ENCODE data around the gene STRN3.
A peak's percentile ranks its signal among the peaks of the same experiment; 100 is the strongest.
"Not testable (repeated sequence)": the region's sequence is repeated elsewhere in the genome, so short reads cannot be mapped to it uniquely, and the experiment has no call there.

STRN3 gene

DNA sequence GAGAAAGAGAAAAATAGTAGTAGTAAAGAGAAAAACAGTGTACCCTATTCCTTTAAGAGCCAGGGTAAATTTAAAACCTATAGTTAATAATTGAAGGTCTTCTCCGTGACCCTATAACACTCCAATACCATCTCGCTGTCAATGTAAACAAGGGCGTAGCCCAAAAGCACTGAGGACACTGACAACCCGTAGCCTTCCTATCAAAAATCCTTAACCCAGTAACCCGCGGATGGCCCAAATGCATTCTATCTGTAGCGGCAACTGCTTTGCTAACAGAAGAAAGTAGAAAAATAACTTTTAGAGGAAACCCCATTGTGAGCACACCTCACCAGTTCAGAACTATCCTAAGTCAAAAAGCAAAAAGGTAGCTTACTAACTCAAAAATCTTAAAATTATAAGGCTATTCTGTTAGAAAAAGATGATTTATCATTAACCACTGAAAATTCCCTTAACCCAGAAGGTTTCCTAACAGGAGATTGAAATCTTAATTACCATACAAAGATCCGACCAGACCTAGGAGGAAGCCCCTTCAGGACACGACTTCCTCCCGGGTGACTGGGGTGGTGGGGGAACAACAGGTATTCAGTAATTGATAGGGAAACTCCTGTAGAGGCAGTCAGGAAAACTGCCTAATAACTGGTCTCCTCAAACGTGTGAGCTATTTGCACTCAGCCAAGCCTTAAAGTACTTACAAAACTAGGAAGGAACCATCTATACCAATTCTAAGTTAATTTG lies 58.6 kb downstream of the STRN3 start:
- Histone ChIP-seq H3K36me3 (ENCODE audit: control insufficient read depth, insufficient read depth, low read length) (peaks cover 11% of the 10 kb centered on the region), H3K9me3 (ENCODE audit: control insufficient read depth, insufficient read depth, low read length) (peaks cover 11% of the 10 kb centered on the region), H3K27ac (ENCODE audit: low read depth, low read length) (peak overlapping the region; percentile 12)
- not testable (repeated sequence) for H3K9ac ChIP-seq (ENCODE audit: low read depth, low read length); H3K4me1 ChIP-seq (ENCODE audit: control insufficient read depth, insufficient read depth, low read length); H3K27me3 ChIP-seq (ENCODE audit: control insufficient read depth, insufficient read depth, low read length); H3K4me3 ChIP-seq (ENCODE audit: low read depth, low read length)

DNA sequence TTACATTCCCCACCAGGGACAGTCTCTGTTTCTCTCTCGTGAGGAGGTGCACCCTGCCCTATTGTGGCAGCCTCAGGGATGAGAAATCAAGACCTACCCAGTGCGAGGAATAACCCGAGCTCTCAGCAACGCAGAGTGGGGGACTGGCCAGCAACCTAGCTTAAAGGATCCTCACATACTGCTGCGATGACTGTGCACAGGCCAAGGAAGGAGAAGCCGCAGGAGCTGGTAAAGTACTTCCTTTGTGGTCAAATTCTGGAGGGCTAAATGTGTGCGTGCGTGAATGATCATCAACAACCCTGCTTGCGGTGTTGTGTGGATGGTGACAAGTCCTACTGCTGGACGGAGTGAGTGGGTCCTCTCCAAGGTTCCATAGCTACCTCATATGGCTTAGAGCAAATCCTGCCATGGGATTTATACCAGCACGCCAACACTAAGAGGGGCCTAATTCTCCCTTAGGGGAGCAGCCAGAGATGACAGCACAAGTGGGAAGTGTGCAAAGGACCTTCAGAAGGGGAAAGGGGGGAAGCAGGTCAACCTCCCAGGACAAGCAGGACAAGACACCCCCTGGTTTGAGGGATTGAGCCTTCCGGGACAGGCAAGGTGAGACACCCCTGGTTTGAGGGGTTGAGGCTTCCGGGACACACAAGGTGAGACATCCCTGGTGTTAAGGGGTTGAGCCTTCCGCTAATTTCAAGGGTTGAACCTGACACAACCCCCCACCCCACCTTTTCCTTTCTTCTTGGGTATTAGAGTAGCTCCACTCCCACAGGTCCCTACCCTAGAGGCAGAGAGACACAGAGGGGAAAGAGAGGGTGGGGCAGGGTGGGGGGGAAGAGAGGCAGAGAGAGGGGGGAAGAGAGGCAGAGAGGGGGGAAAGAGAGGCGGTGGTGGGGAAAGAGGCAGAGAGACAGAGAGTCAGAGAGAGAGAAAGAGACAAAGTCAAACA lies 59.5 kb downstream of the STRN3 start:
- Histone ChIP-seq H3K27ac (ENCODE audit: low read depth, low read length) (no peak overlapping the region), H3K4me1 (ENCODE audit: control insufficient read depth, insufficient read depth, low read length) (peaks cover 3% of the 10 kb centered on the region; the same call in 1 of the 2 replicates), H3K9ac (ENCODE audit: low read depth, low read length) (no peak overlapping the region), H3K36me3 (ENCODE audit: control insufficient read depth, insufficient read depth, low read length) (peaks cover 11% of the 10 kb centered on the region), H3K27me3 (ENCODE audit: control insufficient read depth, insufficient read depth, low read length) (no peaks in the 10 kb centered on the region), H3K4me3 (ENCODE audit: low read depth, low read length) (no peak overlapping the region), H3K9me3 (ENCODE audit: control insufficient read depth, insufficient read depth, low read length) (peaks cover 11% of the 10 kb centered on the region)

DNA sequence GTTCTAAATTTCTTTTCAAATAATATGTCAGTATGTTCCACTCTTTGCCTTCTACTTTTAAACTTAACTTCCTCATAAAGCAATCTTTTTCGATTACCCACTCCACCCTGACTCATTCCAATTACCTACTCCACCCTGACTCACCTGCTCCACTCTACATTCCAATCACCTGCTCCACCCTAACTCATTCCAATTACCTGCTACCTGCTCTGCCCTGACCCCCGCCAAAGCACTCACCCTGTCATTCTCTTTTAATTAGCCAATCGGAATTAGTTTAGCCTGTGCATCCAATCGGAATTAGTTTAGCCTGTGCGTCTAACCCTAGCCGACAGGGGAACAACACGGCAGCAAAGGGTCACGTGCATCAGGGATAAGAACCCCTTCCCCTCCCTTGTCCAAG lies 60.3 kb downstream of the STRN3 start:
- not testable (repeated sequence) for H3K4me1 ChIP-seq (ENCODE audit: control insufficient read depth, insufficient read depth, low read length); H3K27ac ChIP-seq (ENCODE audit: low read depth, low read length); H3K4me3 ChIP-seq (ENCODE audit: low read depth, low read length); H3K9ac ChIP-seq (ENCODE audit: low read depth, low read length); H3K27me3 ChIP-seq (ENCODE audit: control insufficient read depth, insufficient read depth, low read length)
- Histone ChIP-seq H3K9me3 (ENCODE audit: control insufficient read depth, insufficient read depth, low read length) (peaks cover 11% of the 10 kb centered on the region), H3K36me3 (ENCODE audit: control insufficient read depth, insufficient read depth, low read length) (peaks cover 13% of the 10 kb centered on the region)

DNA sequence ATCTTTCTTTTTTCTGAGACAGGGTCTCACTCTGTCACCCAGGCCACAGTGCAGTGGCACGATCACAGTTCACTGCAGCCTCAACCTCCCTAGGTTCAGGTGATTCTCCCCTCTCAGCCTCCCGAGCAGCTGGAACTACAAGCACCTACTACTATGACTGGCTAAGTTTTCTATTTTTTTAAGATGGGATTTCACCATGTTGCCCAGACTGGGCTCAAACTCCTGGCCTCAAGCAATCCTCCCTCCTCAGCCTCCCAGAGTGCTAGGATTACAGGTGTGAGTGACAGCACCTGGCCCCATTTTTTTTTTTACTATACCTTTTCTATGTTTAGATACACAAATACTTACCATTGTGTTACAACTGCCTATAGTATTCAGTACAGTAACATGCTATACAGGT lies 63.6 kb downstream of the STRN3 start:
- not testable (repeated sequence) for H3K4me3 ChIP-seq (ENCODE audit: low read depth, low read length); H3K4me1 ChIP-seq (ENCODE audit: control insufficient read depth, insufficient read depth, low read length); H3K27ac ChIP-seq (ENCODE audit: low read depth, low read length); H3K27me3 ChIP-seq (ENCODE audit: control insufficient read depth, insufficient read depth, low read length); H3K9ac ChIP-seq (ENCODE audit: low read depth, low read length)
- Histone ChIP-seq H3K36me3 (ENCODE audit: control insufficient read depth, insufficient read depth, low read length) (peaks cover 13% of the 10 kb centered on the region), H3K9me3 (ENCODE audit: control insufficient read depth, insufficient read depth, low read length) (peaks cover 11% of the 10 kb centered on the region)

DNA sequence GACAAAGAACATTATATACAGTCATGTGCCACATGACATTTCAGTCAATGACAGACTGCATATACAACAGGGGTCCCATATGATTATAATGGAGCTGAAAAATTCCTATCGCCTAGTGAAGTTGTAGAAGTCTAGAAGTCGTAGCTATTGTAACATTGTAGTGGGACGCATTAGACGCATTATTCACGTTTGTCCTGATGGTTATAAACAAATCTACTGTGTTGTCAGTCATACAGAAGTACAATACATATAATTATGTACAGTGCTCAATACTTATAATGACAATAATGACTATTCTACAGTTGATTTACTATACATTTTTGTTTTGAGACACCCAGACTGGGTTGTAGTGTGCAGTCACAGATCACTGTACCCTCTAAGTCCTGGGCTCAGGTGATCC lies 64.8 kb downstream of the STRN3 start:
- Histone ChIP-seq H3K9me3 (ENCODE audit: control insufficient read depth, insufficient read depth, low read length) (peaks cover 5% of the 10 kb centered on the region), H3K27me3 (ENCODE audit: control insufficient read depth, insufficient read depth, low read length) (no peaks in the 10 kb centered on the region), H3K9ac (ENCODE audit: low read depth, low read length) (no peak overlapping the region), H3K4me1 (ENCODE audit: control insufficient read depth, insufficient read depth, low read length) (no peaks in the 10 kb centered on the region), H3K4me3 (ENCODE audit: low read depth, low read length) (no peak overlapping the region), H3K36me3 (ENCODE audit: control insufficient read depth, insufficient read depth, low read length) (peaks cover 8% of the 10 kb centered on the region), H3K27ac (ENCODE audit: low read depth, low read length) (no peak overlapping the region)

DNA sequence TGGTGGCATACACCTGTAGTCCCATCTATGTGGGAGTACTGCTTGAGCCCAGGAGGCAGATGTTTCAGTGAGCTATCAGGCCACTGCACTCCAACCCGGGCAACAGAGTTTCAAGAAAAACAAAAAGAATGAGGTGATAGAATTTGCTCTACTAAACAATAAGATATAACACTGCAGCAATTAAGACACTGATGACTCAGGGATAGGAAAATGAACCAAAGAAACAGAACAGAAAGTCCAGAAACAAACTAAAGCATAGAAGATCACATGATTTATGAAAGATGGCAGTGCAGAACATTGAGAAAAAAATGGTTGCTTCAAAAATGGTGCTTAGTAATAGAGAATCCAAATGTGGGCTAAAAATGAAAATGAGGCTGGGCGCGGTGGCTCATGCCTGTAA lies 66.0 kb downstream of the STRN3 start:
- Histone ChIP-seq H3K27ac (ENCODE audit: low read depth, low read length) (no peak overlapping the region), H3K9ac (ENCODE audit: low read depth, low read length) (no peak overlapping the region), H3K4me3 (ENCODE audit: low read depth, low read length) (no peak overlapping the region), H3K36me3 (ENCODE audit: control insufficient read depth, insufficient read depth, low read length) (peaks cover 19% of the 10 kb centered on the region), H3K27me3 (ENCODE audit: control insufficient read depth, insufficient read depth, low read length) (no peaks in the 10 kb centered on the region), H3K9me3 (ENCODE audit: control insufficient read depth, insufficient read depth, low read length) (no peaks in the 10 kb centered on the region), H3K4me1 (ENCODE audit: control insufficient read depth, insufficient read depth, low read length) (no peaks in the 10 kb centered on the region)

DNA sequence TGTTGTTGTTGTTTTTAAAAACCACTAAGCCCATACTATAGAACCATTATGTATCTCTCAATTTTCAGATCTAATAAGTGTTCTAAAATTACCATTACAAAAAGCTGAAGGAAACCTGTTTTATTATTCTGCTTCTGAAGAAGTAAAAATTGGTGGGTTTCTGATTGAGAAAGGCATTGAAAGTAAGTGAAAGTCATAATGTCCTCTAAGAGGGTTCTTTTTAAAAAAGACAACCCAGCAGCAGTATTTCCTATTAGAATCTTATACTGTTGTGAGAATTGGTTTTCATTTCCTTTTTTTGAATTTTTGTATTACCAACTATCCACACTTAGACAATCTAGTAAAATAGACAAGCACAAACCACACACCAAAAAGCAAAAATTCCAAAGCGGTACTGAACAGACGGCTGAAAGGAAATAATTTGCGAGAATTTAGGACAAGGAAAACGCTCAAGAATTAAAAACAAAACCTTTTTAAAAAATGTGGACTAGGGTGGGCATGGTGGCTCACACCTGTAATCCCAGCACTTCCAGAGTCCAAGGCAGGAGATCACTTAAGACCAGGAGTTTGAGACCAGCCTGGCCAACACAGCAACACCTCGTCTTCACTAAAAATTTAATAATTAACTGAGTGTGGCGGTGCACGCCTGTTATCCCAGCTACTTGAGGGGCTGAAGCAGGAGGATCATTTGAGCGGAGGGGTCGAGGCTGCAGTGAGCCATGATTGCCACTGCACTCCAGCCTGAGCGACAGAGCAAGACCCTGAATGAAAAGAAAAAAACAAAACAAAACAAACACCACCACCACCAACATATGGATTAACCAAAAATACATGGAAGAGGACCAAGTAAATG lies 67.4 kb downstream of the STRN3 start:
- H3K27me3 ChIP-seq (ENCODE audit: control insufficient read depth, insufficient read depth, low read length) = no peaks in the 10 kb centered on the region
- no peak overlapping the region for H3K9ac ChIP-seq (ENCODE audit: low read depth, low read length)
- H3K9me3 ChIP-seq (ENCODE audit: control insufficient read depth, insufficient read depth, low read length) = no peaks in the 10 kb centered on the region
- no peak overlapping the region for H3K27ac ChIP-seq (ENCODE audit: low read depth, low read length)
- no peak overlapping the region for H3K4me3 ChIP-seq (ENCODE audit: low read depth, low read length)
- H3K36me3 ChIP-seq (ENCODE audit: control insufficient read depth, insufficient read depth, low read length) = peaks cover 28% of the 10 kb centered on the region
- no peaks in the 10 kb centered on the region for H3K4me1 ChIP-seq (ENCODE audit: control insufficient read depth, insufficient read depth, low read length)

DNA sequence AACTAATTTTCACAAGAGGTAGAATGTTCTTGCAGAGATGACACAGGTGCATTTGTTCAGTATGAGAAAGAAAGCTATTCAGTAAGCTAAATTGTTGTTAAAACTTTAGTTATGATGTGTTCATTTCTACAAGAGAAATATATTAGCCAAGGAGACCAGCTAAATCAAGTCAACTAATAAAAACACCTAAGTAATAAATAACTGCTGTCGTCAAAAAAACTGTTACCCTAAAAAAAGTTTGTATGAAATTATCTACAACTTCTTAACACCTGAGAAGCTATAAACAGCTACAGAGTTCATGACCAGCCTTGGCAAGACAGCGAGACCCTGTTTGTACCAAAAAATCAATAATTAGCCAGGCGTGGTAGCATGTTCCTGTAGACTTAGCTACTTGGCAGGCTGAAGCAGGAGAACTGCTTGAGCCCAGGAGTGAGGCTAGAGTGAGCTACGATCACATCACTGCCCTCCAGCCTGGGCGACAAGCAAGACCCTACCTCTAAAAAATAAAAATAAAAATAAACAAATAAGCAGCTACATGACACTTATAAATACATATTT lies 68.3 kb downstream of the STRN3 start:
- H3K4me1 ChIP-seq (ENCODE audit: control insufficient read depth, insufficient read depth, low read length) = no peaks in the 10 kb centered on the region
- no peaks in the 10 kb centered on the region for H3K27me3 ChIP-seq (ENCODE audit: control insufficient read depth, insufficient read depth, low read length)
- peaks cover 37% of the 10 kb centered on the region for H3K36me3 ChIP-seq (ENCODE audit: control insufficient read depth, insufficient read depth, low read length)
- H3K9ac ChIP-seq (ENCODE audit: low read depth, low read length) = no peak overlapping the region
- no peak overlapping the region for H3K27ac ChIP-seq (ENCODE audit: low read depth, low read length)
- no peak overlapping the region for H3K4me3 ChIP-seq (ENCODE audit: low read depth, low read length)
- H3K9me3 ChIP-seq (ENCODE audit: control insufficient read depth, insufficient read depth, low read length) = no peaks in the 10 kb centered on the region

DNA sequence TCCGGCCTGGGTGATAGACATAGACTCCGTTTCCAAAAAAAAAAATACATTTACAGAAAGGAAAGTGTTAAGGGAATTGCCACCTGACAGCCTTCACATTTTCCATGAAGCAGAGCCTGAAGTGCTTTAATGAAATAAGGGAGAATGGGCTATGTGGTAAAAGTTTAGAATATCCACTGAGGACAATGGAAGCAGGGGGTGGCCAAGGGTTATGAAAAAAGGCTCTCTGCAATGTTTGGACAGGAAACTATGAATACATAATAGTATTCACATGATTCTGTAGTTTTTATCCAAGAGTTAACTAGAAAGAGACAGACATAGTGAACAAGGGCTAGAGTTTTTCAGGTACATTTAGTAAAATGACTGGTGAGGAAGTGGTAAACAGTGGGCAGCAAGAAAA lies 76.5 kb downstream of the STRN3 start:
- Histone ChIP-seq H3K4me3 (ENCODE audit: low read depth, low read length) (no peak overlapping the region), H3K36me3 (ENCODE audit: control insufficient read depth, insufficient read depth, low read length) (peaks cover 95% of the 10 kb centered on the region), H3K27ac (ENCODE audit: low read depth, low read length) (no peak overlapping the region), H3K9me3 (ENCODE audit: control insufficient read depth, insufficient read depth, low read length) (no peaks in the 10 kb centered on the region), H3K9ac (ENCODE audit: low read depth, low read length) (no peak overlapping the region), H3K27me3 (ENCODE audit: control insufficient read depth, insufficient read depth, low read length) (no peaks in the 10 kb centered on the region), H3K4me1 (ENCODE audit: control insufficient read depth, insufficient read depth, low read length) (no peaks in the 10 kb centered on the region)

DNA sequence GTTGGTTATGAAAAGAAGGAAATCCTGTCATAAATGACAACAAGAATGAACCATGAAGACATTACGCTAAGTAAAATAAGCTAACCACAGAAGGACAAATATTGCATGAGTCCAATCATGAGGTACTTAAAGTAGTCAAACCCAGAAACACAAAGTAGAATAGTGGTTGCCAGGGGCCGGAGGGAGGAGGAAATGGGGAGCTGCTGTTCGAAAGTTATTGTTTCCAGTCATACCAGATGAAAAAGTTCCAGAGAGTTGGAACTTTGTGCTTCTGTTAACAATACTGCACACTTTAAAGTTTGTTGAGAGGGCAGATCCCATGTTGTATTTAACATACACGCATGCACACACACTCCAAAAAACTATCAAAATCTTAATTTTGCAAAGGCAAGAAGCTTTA lies 82.5 kb downstream of the STRN3 start:
- no peaks in the 10 kb centered on the region for H3K27me3 ChIP-seq (ENCODE audit: control insufficient read depth, insufficient read depth, low read length)
- H3K36me3 ChIP-seq (ENCODE audit: control insufficient read depth, insufficient read depth, low read length) = peaks cover 50% of the 10 kb centered on the region
- no peaks in the 10 kb centered on the region for H3K4me1 ChIP-seq (ENCODE audit: control insufficient read depth, insufficient read depth, low read length)
- H3K9me3 ChIP-seq (ENCODE audit: control insufficient read depth, insufficient read depth, low read length) = no peaks in the 10 kb centered on the region
- no peak overlapping the region for H3K9ac ChIP-seq (ENCODE audit: low read depth, low read length)
- H3K27ac ChIP-seq (ENCODE audit: low read depth, low read length) = no peak overlapping the region
- H3K4me3 ChIP-seq (ENCODE audit: low read depth, low read length) = no peak overlapping the region
